Natural killer cell (primary cell): Measurements from ENCODE around the gene CMIP. TPM values are rescaled to one million over a fixed set of nuclear protein-coding genes. Genes with fewer than 3 reads are reported as not detected.
"Not testable (repeated sequence)": the region's sequence is repeated elsewhere in the genome, so short reads cannot be mapped to it uniquely, and the experiment has no call there.

Experiments used
- ATAC-seq, 3 donors: fragments of 150-1000 bp in 2 of 3; fragments of 200-7000 bp in 1 of 3; cut with Tn5 transposase; 1 replicate in 1 of 3; 2 replicates in 2 of 3; pipeline ENCODE4 v1.10.0; 2021; ENCODE audit warnings: mild to moderate bottlenecking in 2 of 3, moderate library complexity in 2 of 3
- DNase-seq, 2 donors: peaks; one replicate each; pipeline versions ENCODE4 v3.0.0 to v3.0.0-alpha.2; 2013 to 2021; ENCODE audit warnings: mixed read lengths in 1 of 2
- H3K27ac ChIP-seq: one replicate; pipeline ENCODE4 v1.5.1; 2013; ENCODE audit warnings: mild to moderate bottlenecking, low read length
- H3K27me3 ChIP-seq: one replicate; pipeline ENCODE4 v1.6.1; 2013; ENCODE audit warnings: low read length; ENCODE audit not compliant: control insufficient read depth, insufficient read depth
- H3K36me3 ChIP-seq: one replicate; pipeline ENCODE4 v1.6.1; 2013; ENCODE audit warnings: low read length; ENCODE audit not compliant: control insufficient read depth, insufficient read depth
- H3K4me1 ChIP-seq: one replicate; pipeline ENCODE4 v1.6.1; 2013; ENCODE audit warnings: low read length; ENCODE audit not compliant: control insufficient read depth, insufficient read depth
- H3K4me3 ChIP-seq: one replicate; pipeline ENCODE4 v1.5.1; 2013; ENCODE audit warnings: low read length
- H3K9me3 ChIP-seq: one replicate; pipeline ENCODE4 v1.6.1; 2013; ENCODE audit warnings: low read length; ENCODE audit not compliant: control insufficient read depth, insufficient read depth
- H3K27ac Mint-ChIP-seq, 2 donors: one replicate each; pipeline ENCODE4 v1.8.0; 2022; ENCODE audit warnings: mild to moderate bottlenecking in 2 of 2, mixed read lengths in 2 of 2, moderate library complexity in 1 of 2
- H3K27me3 Mint-ChIP-seq, 2 donors: one replicate each; pipeline ENCODE4 v1.8.0; 2022; ENCODE audit warnings: low read depth in 2 of 2, mixed read lengths in 2 of 2
- H3K36me3 Mint-ChIP-seq: one replicate; pipeline ENCODE4 v1.8.0; 2022; ENCODE audit warnings: mixed read lengths
- H3K4me1 Mint-ChIP-seq, 2 donors: one replicate each; pipeline ENCODE4 v1.8.0; 2022; ENCODE audit warnings: mixed read lengths in 2 of 2
- H3K4me3 Mint-ChIP-seq: one replicate; pipeline ENCODE4 v1.8.0; 2022; ENCODE audit warnings: mild to moderate bottlenecking, moderate library complexity, mixed read lengths
- H3K9me3 Mint-ChIP-seq, 2 donors: one replicate each; pipeline ENCODE4 v1.8.0; 2022; ENCODE audit warnings: mixed read lengths in 2 of 2
- WGBS: methylation state at CpG from one replicate; pipeline ENCODE4 v1.1.7; 2013; ENCODE audit warnings: missing lambda C conversion rate; ENCODE audit not compliant: insufficient coverage; 5-methylcytosine and 5-hydroxymethylcytosine counted together
- intact Hi-C: fragments of 100-400 bp; cut with micrococcal nuclease; formaldehyde crosslinking; loops from one replicate; pipeline ENCODE4 v1.14.2; 2022
- total RNA-seq, 4 donors: library from RNA; stranded (reverse); fragments of 120-200 nt in 1 of 4; gene quantifications; one replicate each; pipeline versions ENCODE4 v1.2.3 to v1.2.4, GENCODE V29; 2013 to 2022
- TF ChIP-seq, protein P1 (sequence below): fragments of 200-600 bp; IDR thresholded peaks from one replicate; pipeline ENCODE4 v1.8.0; 2022; ENCODE audit warnings: antibody characterized with exemption

The CMIP gene
- total RNA-seq, 3 donors from 2014 or later (not counting 1 experiment from before 2014, with no cell fraction given), result 88.2 to 115 (median 91.5) TPM

DNA sequence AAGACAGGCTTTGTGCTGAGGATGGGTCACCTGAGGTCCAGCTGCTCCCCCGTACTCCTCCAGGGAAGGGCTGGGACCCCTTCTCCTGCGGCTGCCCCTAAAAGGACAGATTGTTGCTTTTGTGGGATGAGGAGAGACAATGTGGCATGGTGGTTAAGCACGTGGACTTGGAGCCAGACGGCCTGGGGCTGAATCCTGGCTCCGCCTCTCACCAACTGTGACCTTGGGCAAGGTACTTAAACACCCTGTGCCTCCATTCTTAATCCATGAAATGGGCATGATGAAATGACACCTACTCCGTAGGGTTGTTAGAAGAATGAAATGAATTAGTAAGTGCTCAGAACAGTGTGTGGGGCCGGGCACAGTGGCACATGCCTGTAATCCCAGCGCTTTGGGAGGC is 294.9 kb downstream of the CMIP start:
- Mint-ChIP-seq H3K36me3 (no peaks in the 10 kb centered on the region), H3K9me3 (no peaks in the 10 kb centered on the region)

GRCh38 chr16:81740169-81740568 is 295.6 kb downstream of the CMIP start:
- intact Hi-C loops, result no loop called here
- H3K9me3 Mint-ChIP-seq, result no peaks in the 10 kb centered on the region

More for the DNA sequence above, 294.9 kb downstream of the CMIP start:
- no peak for ATAC-seq
- Mint-ChIP-seq H3K27me3 (no peaks in the 10 kb centered on the region), H3K27ac (no peak overlapping the region), H3K4me1 (peaks cover 7 to 19% of the 10 kb centered on the region in 2 donors), H3K4me3 (no peak overlapping the region)
- H3K27me3 ChIP-seq, result no peaks in the 10 kb centered on the region
- WGBS, result 91% methylated on average over 8 of the region's 8 CpGs
- peaks cover 35% of the 10 kb centered on the region for H3K4me1 ChIP-seq
- no peaks in the 10 kb centered on the region for H3K9me3 ChIP-seq
- H3K36me3 ChIP-seq, result no peaks in the 10 kb centered on the region
- H3K27ac ChIP-seq, result peak overlapping the region; percentile 7
- H3K4me3 ChIP-seq, result no peak overlapping the region
- intact Hi-C loops, result loop anchor here (5.0 kb wide), 3 partner anchors 133 to 477 kb away; no protein-coding TSS in a partner anchor
- TF ChIP-seq, protein P1, sequence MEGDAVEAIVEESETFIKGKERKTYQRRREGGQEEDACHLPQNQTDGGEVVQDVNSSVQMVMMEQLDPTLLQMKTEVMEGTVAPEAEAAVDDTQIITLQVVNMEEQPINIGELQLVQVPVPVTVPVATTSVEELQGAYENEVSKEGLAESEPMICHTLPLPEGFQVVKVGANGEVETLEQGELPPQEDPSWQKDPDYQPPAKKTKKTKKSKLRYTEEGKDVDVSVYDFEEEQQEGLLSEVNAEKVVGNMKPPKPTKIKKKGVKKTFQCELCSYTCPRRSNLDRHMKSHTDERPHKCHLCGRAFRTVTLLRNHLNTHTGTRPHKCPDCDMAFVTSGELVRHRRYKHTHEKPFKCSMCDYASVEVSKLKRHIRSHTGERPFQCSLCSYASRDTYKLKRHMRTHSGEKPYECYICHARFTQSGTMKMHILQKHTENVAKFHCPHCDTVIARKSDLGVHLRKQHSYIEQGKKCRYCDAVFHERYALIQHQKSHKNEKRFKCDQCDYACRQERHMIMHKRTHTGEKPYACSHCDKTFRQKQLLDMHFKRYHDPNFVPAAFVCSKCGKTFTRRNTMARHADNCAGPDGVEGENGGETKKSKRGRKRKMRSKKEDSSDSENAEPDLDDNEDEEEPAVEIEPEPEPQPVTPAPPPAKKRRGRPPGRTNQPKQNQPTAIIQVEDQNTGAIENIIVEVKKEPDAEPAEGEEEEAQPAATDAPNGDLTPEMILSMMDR, result no peak
- no peak for DNase-seq

DNA sequence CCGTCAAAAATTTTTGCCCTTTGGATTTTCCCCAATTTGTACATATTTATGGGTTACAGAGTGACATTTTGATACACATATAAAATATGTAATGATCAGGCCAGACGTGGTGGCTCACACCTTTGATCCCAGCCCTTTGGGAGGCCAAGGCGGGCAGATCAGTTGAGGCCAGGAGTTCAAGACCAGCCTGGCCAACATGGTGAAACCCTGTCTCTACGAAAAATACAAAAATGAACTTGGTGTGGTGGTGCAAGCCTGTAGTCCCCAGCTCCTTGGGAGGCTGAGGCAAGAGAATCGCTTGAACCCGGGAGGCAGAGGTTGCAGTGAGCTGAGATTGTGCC is 296.8 kb downstream of the CMIP start:
- not testable (repeated sequence) for DNase-seq, H3K27ac Mint-ChIP-seq
- peaks cover 45% of the 10 kb centered on the region for H3K4me1 ChIP-seq

More at GRCh38 chr16:81740169-81740568, 295.6 kb downstream of the CMIP start:
- DNase-seq (no peak), ATAC-seq (no peak)
- TF ChIP-seq, protein P1, result no peak
- Mint-ChIP-seq H3K27ac (no peak overlapping the region), H3K4me3 (no peak overlapping the region), H3K27me3 (no peaks in the 10 kb centered on the region), H3K36me3 (no peaks in the 10 kb centered on the region), H3K4me1 (peaks cover 7 to 19% of the 10 kb centered on the region in 2 donors)
- Histone ChIP-seq H3K27ac (no peak overlapping the region), H3K27me3 (no peaks in the 10 kb centered on the region), H3K4me1 (peaks cover 35% of the 10 kb centered on the region), H3K4me3 (no peak overlapping the region), H3K9me3 (no peaks in the 10 kb centered on the region), H3K36me3 (no peaks in the 10 kb centered on the region)
- WGBS, result 65% methylated on average over 6 of the region's 8 CpGs

DNA sequence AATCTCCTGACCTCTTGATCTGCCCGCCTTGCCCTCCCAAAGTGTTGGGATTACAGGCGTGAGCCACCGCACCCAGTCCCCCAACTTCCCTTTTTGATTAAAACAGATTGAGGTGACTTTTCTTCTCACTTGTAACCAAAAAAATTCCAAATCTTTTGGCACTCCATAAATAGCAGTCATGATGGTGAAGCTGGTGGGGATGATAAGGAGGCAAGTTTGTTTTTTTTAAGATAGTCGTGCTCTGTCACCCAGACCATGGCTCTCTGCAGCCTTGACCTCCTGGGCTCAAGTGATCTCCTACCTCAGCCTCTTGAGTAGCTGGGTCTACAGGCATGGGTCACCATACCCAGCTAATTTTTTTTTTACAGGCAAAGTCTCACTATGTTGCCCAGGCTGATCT is 299.8 kb downstream of the CMIP start:
- no peak overlapping the region for H3K4me3 Mint-ChIP-seq
- DNase-seq (no peak), ATAC-seq (no peak)
- peaks cover 15 to 18% of the 10 kb centered on the region in 2 donors for H3K4me1 Mint-ChIP-seq
- no peaks in the 10 kb centered on the region for H3K36me3 Mint-ChIP-seq
- Histone ChIP-seq H3K9me3 (no peaks in the 10 kb centered on the region), H3K36me3 (no peaks in the 10 kb centered on the region), H3K4me3 (no peak overlapping the region), H3K4me1 (peaks cover 28% of the 10 kb centered on the region), H3K27ac (no peak overlapping the region), H3K27me3 (no peaks in the 10 kb centered on the region)
- H3K27ac Mint-ChIP-seq, result no peak overlapping the region
- intact Hi-C loops, result no loop called here
- no peaks in the 10 kb centered on the region for H3K27me3 Mint-ChIP-seq
- TF ChIP-seq, protein P1, result no peak
- H3K9me3 Mint-ChIP-seq, result no peaks in the 10 kb centered on the region
- 86% methylated on average over 4 of the region's 4 CpGs for WGBS

More for the DNA sequence above, 296.8 kb downstream of the CMIP start:
- H3K36me3 Mint-ChIP-seq, H3K4me3 Mint-ChIP-seq, H3K9me3 Mint-ChIP-seq, H3K9me3 ChIP-seq, intact Hi-C loops, H3K27me3 ChIP-seq, H3K27ac ChIP-seq, H3K4me3 ChIP-seq, ATAC-seq, H3K36me3 ChIP-seq, H3K27me3 Mint-ChIP-seq: not testable (repeated sequence)
- peaks cover 16 to 28% of the 10 kb centered on the region in 2 donors for H3K4me1 Mint-ChIP-seq
- WGBS, result 100% methylated on average over 4 of the region's 6 CpGs
